GM12878 (cell line): ENCODE measurements around the gene MAST4. TPM values are rescaled to one million over a fixed set of nuclear protein-coding genes. Genes with fewer than 3 reads are reported as not detected.

Experiments
- ATAC-seq: fragments of 200-7000 bp; cut with Tn5 transposase; 3 replicates; pipeline ENCODE4 v1.9.1; 2020; ENCODE audit warnings: mild to moderate bottlenecking, moderate library complexity
- BruUV-seq: library from RNA; stranded (reverse); fragments of 400-500 nt; replicated peaks from 2 replicates; lab custom pipeline; 2021; lab: Mats Ljungman, UMichigan
- CTCF ChIA-PET: fragments of 300-600 bp; sonication (Branson Sonifier 250); formaldehyde crosslinking; extraction: SDS; loops from one replicate; lab custom pipeline; 2021; ENCODE audit warnings: inconsistent platforms; lab: Yijun Ruan, JAX
- POLR2A ChIA-PET: fragments of 350-600 bp; formaldehyde crosslinking; extraction: SDS; loops from one replicate; lab custom pipeline; 2021; ENCODE audit warnings: inconsistent platforms; lab: Charles Lee
- RAD21 ChIA-PET: fragments of 300-600 bp; sonication (Branson Sonifier 250); formaldehyde crosslinking; loops from one replicate; lab custom pipeline; 2023; ENCODE audit warnings: antibody characterized with exemption; ENCODE audit not compliant: unreplicated experiment; lab: Charles Lee
- SMC1A ChIA-PET: fragments of 300-600 bp; sonication (Branson Sonifier 250); formaldehyde crosslinking; loops from one replicate; lab custom pipeline; 2023; ENCODE audit not compliant: unreplicated experiment, uncharacterized antibody; lab: Charles Lee
- DNase-seq: peaks from one replicate; pipeline ENCODE4 v3.0.0-alpha.2; 2011; ENCODE audit warnings: low read depth, low spot score
- FAIRE-seq: peaks from 3 replicates; lab custom pipeline; 2011; peaks lifted over from hg19 to GRCh38; lab: Jason Lieb, UNC
- H2AFZ ChIP-seq: 2 replicates; pipeline ENCODE4 v1.6.0; 2011; ENCODE audit warnings: low read depth, low read length, control low read depth; ENCODE audit not compliant: control insufficient read depth
- H3K27ac ChIP-seq: 2 replicates; pipeline ENCODE4 v1.5.1; 2011; ENCODE audit warnings: control low read depth; ENCODE audit not compliant: control insufficient read depth, insufficient read depth
- H3K27me3 ChIP-seq, 2 experiments: replicated peaks in 1 of 2; 2 replicates each; pipeline versions ENCODE4 v1.6.0 to v1.6.1; 2011; ENCODE audit warnings: low read length in 1 of 2; ENCODE audit not compliant: control insufficient read depth in 2 of 2, insufficient read depth in 2 of 2
- H3K36me3 ChIP-seq, 2 experiments: 2 replicates each; pipeline ENCODE4 v1.5.1; 2011; ENCODE audit warnings: low read length in 1 of 2; ENCODE audit not compliant: control insufficient read depth in 2 of 2, insufficient read depth in 2 of 2
- H3K4me1 ChIP-seq: 2 replicates; pipeline ENCODE4 v1.6.1; 2011; ENCODE audit warnings: mild to moderate bottlenecking, low read length, moderate library complexity, mixed read lengths; ENCODE audit not compliant: control insufficient read depth, insufficient read depth
- H3K4me2 ChIP-seq: 2 replicates; pipeline ENCODE4 v1.6.0; 2011; ENCODE audit warnings: control low read depth; ENCODE audit not compliant: control insufficient read depth, insufficient read depth
- H3K4me3 ChIP-seq: fragments of 200-600 bp; sonication (generic); 2 replicates; pipeline ENCODE4 v1.5.1; 2016
- H3K79me2 ChIP-seq: 2 replicates; pipeline ENCODE4 v1.6.0; 2011; ENCODE audit warnings: low read length; ENCODE audit not compliant: control insufficient read depth, insufficient read depth
- H3K9ac ChIP-seq: 2 replicates; pipeline ENCODE4 v1.8.0; 2011; ENCODE audit warnings: low read length, control low read depth, mixed read lengths; ENCODE audit not compliant: control insufficient read depth, insufficient read depth
- H3K9me3 ChIP-seq: replicated peaks from 3 replicates; pipeline ENCODE4 v1.5.1; 2011; ENCODE audit warnings: mild to moderate bottlenecking, low read length; ENCODE audit not compliant: control insufficient read depth, insufficient read depth
- H4K20me1 ChIP-seq: 2 replicates; pipeline ENCODE4 v1.6.0; 2011; ENCODE audit not compliant: control insufficient read depth, insufficient read depth
- ATF7 ChIP-seq: fragments of 450-650 bp; IDR thresholded peaks from 2 replicates; pipeline ENCODE4 v1.6.1; 2016; ENCODE audit warnings: low read depth, mild to moderate bottlenecking
- CTCF ChIP-seq, 3 experiments: IDR thresholded peaks in 2 of 3; conservative IDR thresholded peaks in 1 of 3; 2 replicates each; pipeline ENCODE4 v1.5.1; 2011; ENCODE audit warnings: low read depth in 3 of 3, low read length in 3 of 3, mild to moderate bottlenecking in 3 of 3, control low read depth in 2 of 3, moderate library complexity in 2 of 3, inconsistent platforms in 1 of 3, mixed read lengths in 1 of 3; ENCODE audit not compliant: control insufficient read depth in 2 of 3, insufficient read depth in 1 of 3; ENCODE audit errors: extremely low read depth in 1 of 3
- ETV6 ChIP-seq, 2 experiments: fragments of 450-650 bp in 1 of 2; IDR thresholded peaks in 1 of 2; conservative IDR thresholded peaks in 1 of 2; 2 replicates each; pipeline ENCODE4 v1.6.1; 2014; ENCODE audit warnings: antibody characterized with exemption in 1 of 2, borderline replicate concordance in 1 of 2, low read depth in 1 of 2, mild to moderate bottlenecking in 1 of 2, moderate library complexity in 1 of 2
- JUNB ChIP-seq: IDR thresholded peaks from 2 replicates; pipeline ENCODE4 v1.6.1; 2016; ENCODE audit warnings: antibody characterized with exemption, mild to moderate bottlenecking
- LARP7 ChIP-seq: fragments of 450-650 bp; IDR thresholded peaks from 2 replicates; pipeline ENCODE4 v1.6.1; 2017; ENCODE audit warnings: mild to moderate bottlenecking
- PAX5 ChIP-seq: IDR thresholded peaks from 2 replicates; pipeline ENCODE4 v1.6.1; 2011; ENCODE audit warnings: low read depth, low read length, borderline replicate concordance
- TCF3 ChIP-seq: IDR thresholded peaks from 2 replicates; pipeline ENCODE4 v1.6.1; 2012; ENCODE audit warnings: low read depth, mild to moderate bottlenecking, low read length, borderline replicate concordance; ENCODE audit not compliant: insufficient read depth
- WGBS: methylation state at CpG from one replicate; pipeline ENCODE4 v1.1.6; 2016; ENCODE audit warnings: low lambda C conversion rate; ENCODE audit not compliant: insufficient replicate concordance, insufficient coverage; ENCODE audit errors: missing lambda C conversion rate; 5-methylcytosine and 5-hydroxymethylcytosine counted together
- in situ Hi-C: fragments of 300-500 bp; cut with MboI; formaldehyde crosslinking; loops from 9 replicates; pipeline ENCODE4 v1.14.3; 2018; ENCODE audit warnings: mixed read lengths
- intact Hi-C: fragments of 100-400 bp; cut with micrococcal nuclease; formaldehyde crosslinking; loops from one replicate; pipeline ENCODE4 v1.14.2; 2022; ENCODE audit not compliant: unreplicated experiment
- polyA plus RNA-seq, 11 experiments: library from polyadenylated mRNA; depleted of rRNA in 4 of 11; unstranded in 6 of 11; stranded (reverse) in 5 of 11; fragments of >200 nt; fragmentation: Nextera tagmentation in 4 of 11; fragmentation: Illumina TruSeq in 1 of 11; extraction: Ambion mirVana in 4 of 11; extraction: Trizol in 1 of 11; gene quantifications; 1 replicate in 1 of 11; 2 replicates in 10 of 11; pipeline versions ENCODE4 v1.2.1 to v1.2.3, GENCODE V29; 2011 to 2016; ENCODE audit warnings: inconsistent platforms in 2 of 11, missing spikeins in 2 of 11, low read depth in 1 of 11
- total RNA-seq, 4 experiments: library from RNA; depleted of rRNA in 3 of 4; stranded (reverse); fragments of >200 nt in 3 of 4; fragmentation: Illumina TruSeq in 1 of 4; extraction: Trizol in 1 of 4; gene quantifications; 2 replicates each; pipeline versions ENCODE4 v1.2.1 to v1.2.3, GENCODE V29; 2013 to 2021

Gene MAST4
- total and polyA plus RNA-seq, 10 of the 15 experiments (the other 5 are each of a cell fraction or from before 2014, with no cell fraction given) = 0.02 to 1.6 (median 0.29) TPM; not detected in 1

GRCh38 chr5:66777868-66778267 lies 181.7 kb downstream of the MAST4 start:
- no TSS peak for BruUV-seq
- no peak overlapping the region for H2AFZ ChIP-seq
- H4K20me1 ChIP-seq = no peaks in the 10 kb centered on the region
- no peaks in the 10 kb centered on the region for H3K27me3 ChIP-seq
- no peaks in the 10 kb centered on the region for H3K36me3 ChIP-seq
- no peaks in the 10 kb centered on the region for H3K79me2 ChIP-seq
- no peak overlapping the region for H3K4me2 ChIP-seq
- no peaks in the 10 kb centered on the region for H3K4me1 ChIP-seq
- intact Hi-C loops = no loop called here
- CTCF ChIA-PET = no interaction called here
- DNase-seq = no peak
- in situ Hi-C loops = no loop called here
- H3K9ac ChIP-seq = no peak overlapping the region
- H3K4me3 ChIP-seq = no peak overlapping the region
- RAD21 ChIA-PET = no interaction called here
- ATAC-seq = no peak
- SMC1A ChIA-PET = interaction anchor here (0.7 kb wide), 1 partner anchor 8 kb away, joined by 3 read pairs; no protein-coding TSS in a partner anchor
- FAIRE-seq = no peak
- POLR2A ChIA-PET = no interaction called here
- no peak overlapping the region for H3K27ac ChIP-seq
- TF ChIP-seq TCF3 (no peak), ETV6 (conservative IDR thresholded peaks at IDR 0.05 in 1 of 2, IDR thresholded peaks at IDR 0.05 in 1 of 2; ENCODE audit: borderline replicate concordance in 1 of 2, low read depth in 1 of 2) (no peak), CTCF (IDR thresholded peaks at IDR 0.05 in 2 of 3, conservative IDR thresholded peaks at IDR 0.05 in 1 of 3; ENCODE audit: control insufficient read depth in 2 of 3, extremely low read depth in 1 of 3, insufficient read depth in 1 of 3, low read depth in 3 of 3, low read length in 3 of 3) (no peak), ATF7 (no peak), LARP7 (no peak), PAX5 (no peak), JUNB (no peak)
- TF ChIP-seq, all 136 proteins: peak for 0
- 49% methylated on average over 3 of the region's 3 CpGs for WGBS
- no peaks in the 10 kb centered on the region for H3K9me3 ChIP-seq
